Sigmoid colon (tissue), 7 donors: Measurements from ENCODE around the gene ZNF778. TPM values are rescaled to one million over a fixed set of nuclear protein-coding genes. Genes with fewer than 3 reads are reported as not detected.

ENCODE experiments used
- DNase-seq: peaks from one replicate; pipeline ENCODE4 v3.0.0-alpha.2; 2019
- H3K27ac ChIP-seq, 4 donors: fragments of 200-600 bp; sonication (generic); one replicate each; pipeline ENCODE4 v1.5.1; 2016 to 2019; ENCODE audit warnings: mild to moderate bottlenecking in 1 of 4
- H3K27me3 ChIP-seq, 3 donors: fragments of 200-600 bp; sonication (generic); one replicate each; pipeline ENCODE4 v1.5.1; 2019; ENCODE audit warnings: mild to moderate bottlenecking in 1 of 3
- H3K36me3 ChIP-seq, 4 donors: fragments of 200-600 bp; sonication (generic); one replicate each; pipeline ENCODE4 v1.5.1; 2016 to 2019
- H3K4me1 ChIP-seq, 4 donors: fragments of 200-600 bp; sonication (generic); one replicate each; pipeline ENCODE4 v1.5.1; 2017 to 2019
- H3K4me3 ChIP-seq, 4 donors: fragments of 200-600 bp; sonication (generic); one replicate each; pipeline ENCODE4 v1.5.1; 2017 to 2019; ENCODE audit warnings: mild to moderate bottlenecking in 2 of 4, moderate library complexity in 1 of 4
- H3K9me3 ChIP-seq, 4 donors: fragments of 200-600 bp in 3 of 4; sonication (generic) in 3 of 4; one replicate each; pipeline versions ENCODE4 v1.5.1 to v1.6.1; 2013 to 2019
- CTCF ChIP-seq, 4 experiments: fragments of 450-650 bp in 3 of 4; fragments of 200-600 bp in 1 of 4; IDR thresholded peaks; one replicate each; pipeline ENCODE4 v1.5.1; 2016 to 2019; ENCODE audit warnings: antibody characterized with exemption in 4 of 4, mild to moderate bottlenecking in 3 of 4, moderate library complexity in 2 of 4
- EP300 ChIP-seq, 4 donors: sonication (generic); formaldehyde crosslinking; IDR thresholded peaks; one replicate each; pipeline ENCODE4 v1.6.1; 2017; ENCODE audit warnings: antibody characterized with exemption in 4 of 4
- POLR2A ChIP-seq, 2 donors: fragments of 450-650 bp; IDR thresholded peaks; one replicate each; pipeline ENCODE4 v1.6.1; 2016; ENCODE audit warnings: antibody characterized with exemption in 2 of 2, mild to moderate bottlenecking in 2 of 2, moderate library complexity in 2 of 2
- POLR2AphosphoS5 ChIP-seq, 4 donors: sonication (generic); formaldehyde crosslinking; IDR thresholded peaks; one replicate each; pipeline ENCODE4 v1.6.1; 2017; ENCODE audit warnings: antibody characterized with exemption in 4 of 4
- WGBS, 2 donors: extraction: QIAGEN DNeasy Blood & Tissue Kit; methylation state at CpG; one replicate each; pipeline ENCODE4 v1.1.7; 2013; 5-methylcytosine and 5-hydroxymethylcytosine counted together
- intact Hi-C: fragments of 100-400 bp; cut with DNase I; formaldehyde crosslinking; loops from one replicate; pipeline ENCODE4 v1.15.1; 2023
- polyA plus RNA-seq, 3 donors: library from polyadenylated mRNA; stranded (reverse); fragments of 200-250 nt; gene quantifications; one replicate each; pipeline ENCODE4 v1.2.3, GENCODE V29; 2013
- total RNA-seq, 4 donors: library from RNA; depleted of rRNA; stranded (reverse); fragments of >200 nt; gene quantifications; one replicate each; pipeline ENCODE4 v1.1.0, GENCODE V29; 2016
- donor health status: healthy with polysubstance abuse.
- donor health status: Bipolar disorder and iron deficiency.
- donor health status: healthy.

The ZNF778 gene
- total and polyA plus RNA-seq, 7 donors, result 0.69 to 96.1 (median 12.2) TPM

- Histone ChIP-seq H3K4me1 (peaks cover 0 to 18% (median 10%) of the 10 kb centered on the region in 4 donors), H3K9me3 (no peaks in the 10 kb centered on the region), H3K27ac (peak overlapping the region in 1 of 4 donors; percentile 34), H3K36me3 (no peaks in the 10 kb centered on the region), H3K4me3 (peak overlapping the region in 3 of 4 donors; percentile 50 to 60 (median 54)), H3K27me3 (peaks cover 0 to 5% (median 0%) of the 10 kb centered on the region in 3 donors)
- no peak for DNase-seq
- TF ChIP-seq POLR2AphosphoS5 (IDR thresholded peaks at IDR 0.05), result no peak
- no peak for TF ChIP-seq POLR2A (IDR thresholded peaks at IDR 0.05)
- TF ChIP-seq EP300 (IDR thresholded peaks at IDR 0.05), result no peak
- no peak for TF ChIP-seq CTCF (IDR thresholded peaks at IDR 0.05)
- intact Hi-C loops, result loop anchor here (5.0 kb wide), 1 partner anchor 259 kb away; the partner anchor contains the start of gene SPG7
- 62 to 77% methylated on average over 69 of the region's 69 CpGs for WGBS, 2 donors
These were observed 30.9 kb downstream of the ZNF778 start for GRCh38 chr16:89248196-89248982.

GRCh38 chr16:89253548-89254287, 36.2 kb downstream of the ZNF778 start:
- H3K27me3 ChIP-seq, result peaks cover 10 to 22% (median 18%) of the 10 kb centered on the region in 3 donors
- no peak overlapping the region for H3K4me3 ChIP-seq
- no peak overlapping the region for H3K27ac ChIP-seq
- intact Hi-C loops, result no loop called here
- H3K4me1 ChIP-seq, result peaks cover 0 to 14% (median 13%) of the 10 kb centered on the region in 4 donors
- 93 to 95% methylated on average over 10 of the region's 10 CpGs for WGBS, 2 donors
- DNase-seq, result no peak
- H3K36me3 ChIP-seq, result no peaks in the 10 kb centered on the region
- no peak for TF ChIP-seq POLR2A (IDR thresholded peaks at IDR 0.05)
- TF ChIP-seq POLR2AphosphoS5 (IDR thresholded peaks at IDR 0.05), result no peak
- TF ChIP-seq CTCF (IDR thresholded peaks at IDR 0.05), result no peak
- TF ChIP-seq EP300 (IDR thresholded peaks at IDR 0.05), result no peak
- H3K9me3 ChIP-seq, result no peaks in the 10 kb centered on the region

- H3K27me3 ChIP-seq, result peaks cover 14 to 35% (median 25%) of the 10 kb centered on the region in 3 donors
- DNase-seq, result peak; percentile 75
- H3K36me3 ChIP-seq, result no peaks in the 10 kb centered on the region
- WGBS, 2 donors, result 1 to 4% methylated on average over 57 of the region's 57 CpGs
- H3K4me3 ChIP-seq, result peak overlapping the region; percentile 3 to 45 (median 38)
- H3K9me3 ChIP-seq, result no peaks in the 10 kb centered on the region
- intact Hi-C loops, result no loop called here
- peak in 1 of 4 donors; percentile 9 for TF ChIP-seq POLR2AphosphoS5 (IDR thresholded peaks at IDR 0.05)
- no peak for TF ChIP-seq POLR2A (IDR thresholded peaks at IDR 0.05)
- H3K27ac ChIP-seq, result no peak overlapping the region
- peaks cover 0 to 14% (median 13%) of the 10 kb centered on the region in 4 donors for H3K4me1 ChIP-seq
These were observed 39.2 kb downstream of the ZNF778 start for GRCh38 chr16:89256651-89257254.

GRCh38 chr16:89257281-89257731, 39.8 kb downstream of the ZNF778 start:
- DNase-seq, result no peak
- Histone ChIP-seq H3K9me3 (no peaks in the 10 kb centered on the region), H3K27me3 (peaks cover 14 to 35% (median 25%) of the 10 kb centered on the region in 3 donors), H3K36me3 (no peaks in the 10 kb centered on the region), H3K27ac (no peak overlapping the region), H3K4me1 (peaks cover 0 to 14% (median 13%) of the 10 kb centered on the region in 4 donors), H3K4me3 (peak overlapping the region; percentile 7 to 45 (median 38))
- TF ChIP-seq EP300 (IDR thresholded peaks at IDR 0.05) (no peak), POLR2AphosphoS5 (IDR thresholded peaks at IDR 0.05) (no peak), CTCF (IDR thresholded peaks at IDR 0.05) (no peak), POLR2A (IDR thresholded peaks at IDR 0.05) (no peak)
- intact Hi-C loops, result no loop called here
- 3% methylated on average over 44 of the region's 44 CpGs for WGBS, 2 donors
